Loucy (cell line): Measurements from ENCODE around the gene PLEKHG4.
A peak's percentile ranks its signal among the peaks of the same experiment; 100 is the strongest.

Source experiments
- H2AFZ ChIP-seq: fragments of 200-600 bp; sonication (generic); 2 replicates; pipeline ENCODE4 v1.6.0; 2016; ENCODE audit warnings: antibody characterized with exemption, mild to moderate bottlenecking, low read length, moderate library complexity
- H3F3A ChIP-seq: fragments of 200-600 bp; 2 replicates; pipeline ENCODE4 v1.6.0; 2016; ENCODE audit warnings: antibody characterized with exemption, low read depth, mild to moderate bottlenecking
- H3K27me3 ChIP-seq: fragments of 200-600 bp; sonication (generic); 2 replicates; pipeline ENCODE4 v1.6.1; 2014; ENCODE audit warnings: low read length, mild to moderate bottlenecking; ENCODE audit not compliant: insufficient read depth, poor library complexity, severe bottlenecking
- H3K36me3 ChIP-seq: fragments of 200-600 bp; sonication (generic); 2 replicates; pipeline ENCODE4 v1.6.1; 2016; ENCODE audit warnings: low read length; ENCODE audit not compliant: insufficient read depth
- H3K4me1 ChIP-seq: fragments of 200-600 bp; sonication (generic); 2 replicates; pipeline ENCODE4 v1.5.1; 2014; ENCODE audit warnings: low read length, mild to moderate bottlenecking; ENCODE audit not compliant: insufficient read depth, poor library complexity, severe bottlenecking
- H3K4me2 ChIP-seq: fragments of 200-600 bp; sonication (generic); 2 replicates; pipeline ENCODE4 v1.6.0; 2014; ENCODE audit warnings: antibody characterized with exemption, low read length, low read depth, mild to moderate bottlenecking; ENCODE audit not compliant: poor library complexity, severe bottlenecking
- H3K4me3 ChIP-seq: fragments of 200-600 bp; sonication (generic); 2 replicates; pipeline ENCODE4 v1.5.1; 2014; ENCODE audit warnings: low read length, mild to moderate bottlenecking, mixed read lengths; ENCODE audit not compliant: poor library complexity, severe bottlenecking
- H3K79me2 ChIP-seq: fragments of 200-600 bp; sonication (generic); 2 replicates; pipeline ENCODE4 v1.6.1; 2014; ENCODE audit warnings: low read length; ENCODE audit not compliant: insufficient read depth
- H3K9ac ChIP-seq: fragments of 200-600 bp; sonication (generic); 2 replicates; pipeline ENCODE4 v1.6.0; 2014; ENCODE audit warnings: mild to moderate bottlenecking, low read depth, low read length, moderate library complexity; ENCODE audit not compliant: poor library complexity, severe bottlenecking
- H3K9me2 ChIP-seq: fragments of 200-600 bp; sonication (generic); replicated peaks from 2 replicates; pipeline ENCODE4 v1.6.1; 2016; ENCODE audit warnings: low read depth, low read length, mixed read lengths
- H3K9me3 ChIP-seq: fragments of 200-600 bp; sonication (generic); 2 replicates; pipeline ENCODE4 v1.6.1; 2014; ENCODE audit warnings: mild to moderate bottlenecking, antibody characterized with exemption, low read length, low read depth; ENCODE audit not compliant: insufficient read depth
- H4K20me1 ChIP-seq: fragments of 200-600 bp; sonication (generic); 2 replicates; pipeline ENCODE4 v1.6.0; 2014; ENCODE audit warnings: antibody characterized with exemption, low read length, mild to moderate bottlenecking; ENCODE audit not compliant: insufficient read depth, poor library complexity, severe bottlenecking
- EZH2phosphoT487 ChIP-seq: fragments of 200-600 bp; IDR thresholded peaks from 2 replicates; pipeline ENCODE4 v1.6.1; 2018; ENCODE audit warnings: antibody characterized with exemption, mild to moderate bottlenecking, moderate library complexity, borderline replicate concordance
- TF ChIP-seq, protein P1 (sequence below): fragments of 200-600 bp; sonication (generic); conservative IDR thresholded peaks from 2 replicates; pipeline ENCODE4 v1.5.1; 2014; ENCODE audit warnings: mild to moderate bottlenecking, antibody characterized with exemption, low read length

Gene PLEKHG4

DNA sequence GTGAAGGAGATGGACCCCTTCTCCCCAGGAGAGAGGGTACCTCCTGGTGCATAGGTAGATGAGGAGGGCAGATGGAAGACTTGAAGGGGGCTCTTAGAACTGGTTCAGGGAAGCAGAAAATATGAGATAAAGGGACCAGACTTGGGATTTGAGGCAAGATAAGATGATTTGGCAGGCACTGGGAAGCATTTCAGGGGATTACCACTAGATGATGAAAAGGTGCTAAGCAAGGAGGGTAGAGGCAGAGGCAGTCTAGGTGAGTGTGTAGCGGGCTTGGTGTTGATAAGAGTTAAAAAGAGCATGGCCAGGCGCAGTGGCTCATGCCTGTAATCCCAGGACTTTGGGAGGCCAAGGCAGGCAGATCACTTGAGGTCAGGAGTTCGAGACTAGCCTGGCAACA, 16.1 kb upstream of the PLEKHG4 start:
- Histone ChIP-seq H3K4me1 (no peaks in the 10 kb centered on the region), H3K79me2 (no peaks in the 10 kb centered on the region), H3K27me3 (no peaks in the 10 kb centered on the region), H3K9me3 (no peaks in the 10 kb centered on the region), H3K4me2 (no peak overlapping the region), H3K9ac (no peak overlapping the region), H3K36me3 (no peaks in the 10 kb centered on the region), H2AFZ (no peak overlapping the region), H3F3A (no peaks in the 10 kb centered on the region), H4K20me1 (no peaks in the 10 kb centered on the region), H3K4me3 (no peak overlapping the region), H3K9me2 (no peaks in the 10 kb centered on the region)
- TF ChIP-seq EZH2phosphoT487: no peak
- TF ChIP-seq, protein P1, sequence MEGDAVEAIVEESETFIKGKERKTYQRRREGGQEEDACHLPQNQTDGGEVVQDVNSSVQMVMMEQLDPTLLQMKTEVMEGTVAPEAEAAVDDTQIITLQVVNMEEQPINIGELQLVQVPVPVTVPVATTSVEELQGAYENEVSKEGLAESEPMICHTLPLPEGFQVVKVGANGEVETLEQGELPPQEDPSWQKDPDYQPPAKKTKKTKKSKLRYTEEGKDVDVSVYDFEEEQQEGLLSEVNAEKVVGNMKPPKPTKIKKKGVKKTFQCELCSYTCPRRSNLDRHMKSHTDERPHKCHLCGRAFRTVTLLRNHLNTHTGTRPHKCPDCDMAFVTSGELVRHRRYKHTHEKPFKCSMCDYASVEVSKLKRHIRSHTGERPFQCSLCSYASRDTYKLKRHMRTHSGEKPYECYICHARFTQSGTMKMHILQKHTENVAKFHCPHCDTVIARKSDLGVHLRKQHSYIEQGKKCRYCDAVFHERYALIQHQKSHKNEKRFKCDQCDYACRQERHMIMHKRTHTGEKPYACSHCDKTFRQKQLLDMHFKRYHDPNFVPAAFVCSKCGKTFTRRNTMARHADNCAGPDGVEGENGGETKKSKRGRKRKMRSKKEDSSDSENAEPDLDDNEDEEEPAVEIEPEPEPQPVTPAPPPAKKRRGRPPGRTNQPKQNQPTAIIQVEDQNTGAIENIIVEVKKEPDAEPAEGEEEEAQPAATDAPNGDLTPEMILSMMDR: no peak

DNA sequence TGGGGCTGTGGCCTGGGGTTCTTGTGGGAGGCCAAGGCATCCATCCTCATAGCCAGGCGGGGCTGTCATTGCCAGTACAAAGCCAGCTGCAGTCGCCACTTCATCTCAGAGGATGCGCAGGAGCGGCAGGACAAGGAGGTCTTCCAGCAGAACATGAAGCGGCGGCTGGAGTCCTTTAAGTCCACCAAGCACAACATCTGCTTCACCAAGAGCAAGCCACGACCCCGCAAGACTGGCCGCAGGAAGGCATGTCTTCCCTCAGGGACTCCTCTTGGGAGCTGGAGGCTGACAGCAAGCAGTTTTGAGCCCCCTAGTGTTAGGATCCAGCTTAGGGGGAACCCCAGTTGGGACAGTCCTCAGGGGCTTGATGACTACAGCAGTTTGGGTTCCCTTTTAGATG, 15.1 kb upstream of the PLEKHG4 start:
- Histone ChIP-seq H2AFZ (no peak overlapping the region), H3K9me3 (no peaks in the 10 kb centered on the region), H3K4me2 (no peak overlapping the region), H3K9ac (no peak overlapping the region), H3K4me3 (no peak overlapping the region), H4K20me1 (no peaks in the 10 kb centered on the region), H3F3A (no peaks in the 10 kb centered on the region), H3K36me3 (no peaks in the 10 kb centered on the region), H3K9me2 (no peaks in the 10 kb centered on the region), H3K79me2 (no peaks in the 10 kb centered on the region), H3K4me1 (no peaks in the 10 kb centered on the region), H3K27me3 (no peaks in the 10 kb centered on the region)
- TF ChIP-seq, protein P1: peak; percentile 46
- TF ChIP-seq EZH2phosphoT487: no peak

DNA sequence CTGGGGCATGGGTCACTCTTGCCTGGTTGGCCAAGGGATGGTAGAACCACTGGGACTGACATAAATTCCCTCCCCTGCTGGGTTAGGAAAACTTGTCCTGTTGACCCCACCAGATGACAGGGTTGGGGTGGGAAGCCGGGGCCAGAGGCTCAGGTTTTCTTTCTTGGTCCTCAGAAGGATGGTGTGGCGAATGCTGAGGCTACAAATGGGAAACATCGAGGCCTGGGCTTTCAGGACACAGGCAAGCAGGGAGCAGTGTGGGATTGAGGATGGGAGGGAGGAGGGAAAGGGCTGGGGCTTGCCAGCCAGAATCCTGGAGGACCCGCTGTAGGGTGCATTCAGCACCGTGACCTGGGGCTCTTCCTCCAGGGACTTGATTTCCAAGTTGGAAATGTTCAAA, 14.5 kb upstream of the PLEKHG4 start:
- Histone ChIP-seq H3K9ac (no peak overlapping the region), H3F3A (no peaks in the 10 kb centered on the region), H3K4me2 (no peak overlapping the region), H3K9me3 (no peaks in the 10 kb centered on the region), H3K9me2 (no peaks in the 10 kb centered on the region), H3K4me1 (no peaks in the 10 kb centered on the region), H3K36me3 (no peaks in the 10 kb centered on the region), H2AFZ (no peak overlapping the region), H4K20me1 (no peaks in the 10 kb centered on the region), H3K27me3 (no peaks in the 10 kb centered on the region), H3K79me2 (no peaks in the 10 kb centered on the region), H3K4me3 (no peak overlapping the region)
- TF ChIP-seq, protein P1: no peak
- TF ChIP-seq EZH2phosphoT487: no peak
